HG03066 (cell line): ENCODE measurements around the gene ATP2B3.

Experiments
- ATAC-seq: cut with Tn5 transposase; IDR thresholded peaks from one replicate; pipeline ENCODE4 v1.9.1; 2021; ENCODE audit warnings: low read depth; ENCODE audit not compliant: unreplicated experiment

Gene ATP2B3

DNA sequence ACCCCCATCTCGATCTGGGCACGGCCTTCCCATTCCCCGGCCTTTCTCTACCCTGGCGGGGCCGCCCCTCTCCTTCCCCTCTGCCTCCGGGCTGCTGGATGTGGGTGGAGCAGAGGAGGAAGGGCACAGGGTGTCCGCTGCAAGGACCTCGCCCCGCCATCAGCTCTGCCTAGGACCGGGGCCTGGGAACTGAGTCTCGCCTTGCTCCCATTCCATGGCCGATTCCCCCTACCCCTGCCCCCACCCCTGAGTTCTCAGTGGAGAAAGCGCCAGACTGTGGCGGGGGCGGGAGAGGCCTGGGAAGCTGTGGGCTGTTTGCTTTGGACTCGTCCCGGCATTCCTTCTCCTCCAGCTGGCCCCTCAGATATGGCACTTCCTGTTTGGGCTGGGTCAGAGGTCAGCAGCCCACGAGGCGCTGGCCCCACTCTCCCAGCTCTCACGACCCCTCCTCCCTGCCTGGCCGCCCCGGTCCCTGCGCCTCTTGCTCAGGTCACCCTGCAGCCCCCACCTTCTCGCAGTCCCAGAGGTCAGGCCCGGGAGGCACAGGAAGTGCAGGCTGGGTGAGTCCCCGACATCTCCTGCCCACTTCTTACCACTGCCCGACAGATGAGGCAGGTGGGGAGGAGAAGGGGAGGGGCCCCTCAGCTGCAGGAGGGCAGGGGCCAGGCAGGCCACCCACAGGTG, 29.1 kb upstream of the ATP2B3 start:
- ATAC-seq, result no peak

DNA sequence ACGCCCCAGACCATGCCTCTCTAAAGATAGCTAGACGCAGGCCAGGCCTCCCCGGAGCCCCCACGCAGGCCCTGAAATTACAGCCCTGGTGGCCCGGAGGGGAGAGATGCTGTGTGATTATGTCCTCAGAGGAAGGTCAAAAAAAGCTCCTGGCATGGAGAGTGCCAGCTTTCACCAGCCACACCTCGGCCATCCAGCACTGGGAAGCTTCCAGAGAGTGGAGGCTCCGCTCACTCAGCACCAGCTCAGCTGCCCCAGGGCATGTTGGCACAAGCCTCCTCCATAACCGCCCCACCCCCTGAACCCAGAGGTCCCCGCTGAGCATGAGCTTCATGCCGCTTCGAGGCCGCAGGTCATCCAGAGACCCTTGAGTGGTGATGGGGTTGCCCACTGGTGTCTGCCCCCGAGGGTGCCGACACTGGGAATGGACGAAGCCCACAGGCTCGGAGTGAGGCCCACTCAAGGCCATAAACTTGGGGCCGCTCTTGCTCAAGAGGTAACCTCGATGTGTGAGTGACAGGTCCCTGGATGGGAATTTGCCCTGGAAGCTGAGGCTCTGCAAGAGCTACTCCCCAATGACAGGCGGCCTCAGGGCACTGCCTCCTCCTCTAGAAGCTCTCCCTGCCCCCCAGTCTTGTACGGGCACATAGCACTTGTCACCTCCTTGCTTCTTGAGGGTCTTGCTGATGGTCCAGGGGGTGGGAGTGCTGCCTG, 27.1 kb upstream of the ATP2B3 start:
- ATAC-seq, result no peak

DNA sequence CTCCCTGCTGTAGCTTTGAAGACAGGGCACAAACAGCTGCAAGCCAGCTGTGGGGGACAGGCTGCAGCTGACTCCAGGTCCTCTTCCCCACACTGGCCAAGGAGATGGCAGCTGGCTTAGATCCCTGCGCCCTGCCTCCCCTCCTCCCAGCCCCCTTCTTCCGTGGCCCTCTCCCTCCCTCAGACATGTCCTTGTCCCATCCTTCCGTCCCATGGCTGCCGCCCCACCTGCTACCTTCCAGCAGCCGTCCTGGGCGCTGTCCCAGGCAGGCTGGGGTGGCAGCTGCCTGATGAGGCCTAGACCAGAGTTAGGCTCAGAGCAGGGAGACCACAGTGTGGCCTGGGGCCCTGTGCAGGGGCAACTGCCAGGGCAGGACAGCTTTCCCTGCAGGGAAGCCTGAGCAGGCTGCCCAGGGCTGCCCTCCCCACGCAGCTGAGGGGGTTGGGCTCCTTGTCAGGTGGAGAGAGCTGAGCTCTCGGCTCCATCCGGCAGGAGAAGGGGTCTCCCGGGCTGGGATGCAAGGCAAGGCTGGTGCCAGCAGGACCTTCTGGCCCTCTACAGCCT, 26.0 kb upstream of the ATP2B3 start:
- no peak for ATAC-seq

DNA sequence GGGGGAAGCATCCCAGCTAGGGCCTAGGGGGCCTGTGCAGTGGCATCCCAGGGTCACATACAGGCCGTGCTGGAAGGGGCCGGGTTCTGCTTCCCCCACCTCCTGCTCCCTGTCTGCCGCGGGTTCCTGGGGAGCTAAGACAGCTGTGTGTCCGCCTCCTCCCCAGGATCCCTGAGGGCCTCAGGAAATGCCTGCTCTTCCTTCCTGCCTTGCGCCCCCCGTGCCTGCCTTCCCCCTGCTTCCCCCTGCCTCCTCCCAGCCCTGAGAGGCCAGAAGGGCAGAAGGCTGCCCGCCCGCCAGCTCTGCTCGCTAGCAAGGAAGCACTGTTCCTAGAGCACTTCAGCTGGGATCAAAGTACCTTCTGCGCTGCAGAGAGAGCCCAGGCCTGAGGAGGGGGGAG, 25.5 kb upstream of the ATP2B3 start:
- no peak for ATAC-seq

DNA sequence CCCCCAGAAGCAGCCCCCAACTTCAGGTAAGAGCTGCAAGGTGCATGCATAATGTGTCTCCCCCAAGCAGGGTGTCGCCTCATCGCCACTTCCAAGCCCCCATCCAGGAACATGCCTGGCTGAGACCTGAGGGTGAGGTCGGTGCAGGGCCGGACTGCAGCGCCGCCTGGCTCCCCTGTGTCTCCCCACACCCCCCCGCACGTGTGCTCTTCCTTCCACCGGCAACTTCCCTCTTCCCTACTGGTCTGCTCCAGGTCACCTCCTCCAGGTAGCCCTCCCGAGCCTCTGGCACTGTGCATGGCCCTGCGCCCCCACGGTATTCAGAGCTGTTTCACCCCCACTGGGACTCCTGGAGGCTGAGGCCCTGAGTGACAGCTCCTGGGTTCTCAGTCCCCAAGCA, 24.9 kb upstream of the ATP2B3 start:
- ATAC-seq, result no peak

DNA sequence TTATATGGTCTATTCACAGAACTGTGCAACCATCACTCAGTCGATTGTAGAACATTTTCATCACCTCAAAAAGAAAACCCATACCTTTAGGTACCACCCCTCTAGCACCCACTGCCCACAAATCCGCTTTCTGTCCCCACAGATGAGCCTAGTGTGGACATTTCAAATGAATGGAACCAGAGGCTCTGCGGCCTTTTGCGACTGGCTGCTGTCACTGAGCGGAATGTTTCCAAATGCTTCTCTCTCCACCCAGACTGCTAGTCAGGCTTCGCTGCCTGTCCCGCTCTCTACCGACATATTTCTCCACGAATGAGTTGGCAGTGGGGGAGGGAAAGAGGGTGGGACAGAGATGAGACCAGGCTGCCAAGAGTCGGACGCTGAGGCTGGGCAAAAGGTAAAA, 24.4 kb upstream of the ATP2B3 start:
- ATAC-seq, result no peak

DNA sequence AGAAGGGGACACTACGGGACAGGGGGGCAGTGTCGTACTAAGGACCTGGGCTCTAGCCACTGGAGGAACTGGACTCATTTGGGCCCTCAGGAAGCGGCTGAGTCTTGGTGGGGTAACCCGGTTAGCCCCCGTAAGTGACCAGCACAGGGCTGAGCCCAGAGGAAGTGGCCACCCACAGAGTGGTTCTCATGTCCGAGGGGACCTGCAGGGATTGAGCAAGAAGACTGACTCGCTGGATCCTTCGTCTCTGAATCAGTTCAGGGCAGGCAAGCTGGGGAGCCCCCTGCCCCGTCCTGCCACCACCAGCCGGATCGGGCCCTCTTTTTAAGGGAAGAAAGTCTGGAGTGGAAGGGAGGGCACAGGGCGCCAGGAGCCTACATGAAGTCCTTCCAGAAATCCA, 23.4 kb upstream of the ATP2B3 start:
- ATAC-seq, result no peak

DNA sequence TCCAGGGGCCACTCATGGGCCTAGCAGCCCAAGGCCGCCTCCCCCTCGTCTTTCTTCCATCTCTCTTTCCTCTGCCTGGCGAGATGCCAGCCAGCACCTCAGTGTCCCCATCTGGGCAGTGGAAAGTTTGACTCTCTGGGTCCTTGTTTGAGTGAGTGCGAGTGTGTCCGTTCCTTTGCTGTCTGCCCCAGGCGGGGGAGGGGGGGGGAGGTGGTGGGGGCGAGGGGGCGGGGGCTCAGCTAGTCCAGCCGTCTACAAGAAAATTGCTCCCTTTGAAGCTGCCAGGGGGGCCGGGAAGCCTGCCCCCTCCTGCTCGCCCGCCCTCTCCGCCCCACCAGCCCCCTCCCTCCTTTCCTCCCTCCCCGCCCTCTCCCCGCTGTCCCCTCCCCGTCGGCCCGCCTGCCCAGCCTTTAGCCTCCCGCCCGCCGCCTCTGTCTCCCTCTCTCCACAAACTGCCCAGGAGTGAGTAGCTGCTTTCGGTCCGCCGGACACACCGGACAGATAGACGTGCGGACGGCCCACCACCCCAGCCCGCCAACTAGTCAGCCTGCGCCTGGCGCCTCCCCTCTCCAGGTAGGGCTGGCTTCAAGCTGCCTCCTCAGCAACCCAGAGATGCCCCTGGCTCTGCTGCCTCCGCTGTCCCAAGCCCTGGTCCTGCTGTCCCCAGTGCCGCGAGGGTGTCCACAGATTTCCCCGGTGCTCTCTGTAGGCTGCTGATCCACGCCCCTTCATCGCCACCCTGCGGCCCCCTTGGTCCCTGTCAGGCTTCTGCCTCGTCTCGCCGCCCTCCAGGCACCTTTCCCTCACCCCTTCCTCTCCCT, 22.7 kb upstream of the ATP2B3 start, which contains the start of gene BGN:
Gene BGN, plus strand, starts transcription at position 440 of the 821 bp plus-strand sequence. CDS start 9,652 bp downstream, outside the sequence.
- no peak for ATAC-seq

DNA sequence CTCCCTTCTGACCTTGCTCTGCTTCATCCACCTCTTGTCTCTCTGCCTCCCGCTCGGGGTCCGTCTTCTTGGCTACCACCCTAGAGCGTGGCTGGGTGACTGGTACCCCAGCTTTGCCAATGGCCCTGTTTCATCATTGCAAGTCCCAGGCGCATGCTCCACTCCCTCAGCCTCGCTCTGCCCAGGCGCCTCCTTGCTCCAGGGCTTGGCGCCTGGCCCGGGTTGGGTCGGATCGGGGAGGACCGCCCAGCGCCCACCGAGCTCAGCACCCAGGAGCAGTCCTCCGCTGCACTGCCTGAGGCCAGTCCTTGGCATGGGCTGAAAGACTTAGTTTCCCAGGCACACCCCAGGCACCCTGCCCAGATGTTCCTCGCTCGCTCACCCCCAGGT, 22.1 kb upstream of the ATP2B3 start:
- no peak for ATAC-seq

DNA sequence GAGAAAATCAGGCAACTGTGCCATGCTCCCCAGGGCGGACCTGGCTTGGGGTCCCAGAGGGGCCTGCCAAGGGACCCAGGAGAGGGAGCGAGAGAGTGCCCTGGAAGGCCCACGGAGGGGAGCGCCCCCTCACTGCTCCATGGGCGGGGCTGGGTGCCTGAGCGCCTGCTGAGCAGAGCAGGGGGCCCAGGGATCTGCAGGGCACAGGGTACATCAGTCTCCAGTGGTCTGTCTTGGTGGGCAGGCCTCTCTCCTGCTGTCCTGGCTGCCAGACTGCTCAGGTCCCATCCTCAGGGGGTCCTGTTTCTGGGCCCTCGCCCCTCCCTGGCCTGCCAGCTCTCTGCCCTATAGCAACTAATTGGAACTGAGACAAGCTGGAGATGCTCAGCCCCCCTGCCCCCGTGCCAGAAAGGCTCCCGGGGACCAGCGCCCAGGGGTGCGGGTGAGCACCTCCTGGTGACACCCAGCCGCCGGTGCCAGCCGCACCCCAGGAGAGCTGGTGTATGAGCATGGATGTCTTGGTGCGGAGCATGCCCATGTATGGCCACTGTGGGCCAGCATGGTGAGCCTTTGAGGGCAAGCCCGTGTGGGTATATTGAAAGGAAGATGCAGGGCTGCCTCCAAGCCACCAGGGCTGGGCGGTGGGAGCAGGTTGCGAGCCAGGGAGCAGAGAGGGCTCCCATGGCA, 21.4 kb upstream of the ATP2B3 start:
- ATAC-seq, result no peak

DNA sequence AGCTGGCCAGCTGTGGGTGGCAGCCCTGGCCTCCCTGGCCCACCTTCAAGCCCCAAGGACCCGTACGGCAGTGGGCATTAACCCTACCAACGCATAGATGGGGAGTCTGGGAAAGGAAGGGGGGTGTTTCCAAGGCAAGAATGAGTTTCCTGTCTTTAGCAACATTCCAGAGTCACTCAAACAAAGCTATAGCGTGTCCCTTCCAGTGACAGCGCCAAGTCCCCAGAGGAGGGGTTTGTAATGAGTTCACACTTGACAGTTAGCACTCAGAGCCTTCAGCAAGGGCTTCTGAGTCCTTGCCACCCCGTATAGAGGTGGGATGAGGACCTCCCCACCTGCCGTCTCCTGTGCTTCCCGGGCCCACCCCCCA, 20.9 kb upstream of the ATP2B3 start:
- no peak for ATAC-seq

DNA sequence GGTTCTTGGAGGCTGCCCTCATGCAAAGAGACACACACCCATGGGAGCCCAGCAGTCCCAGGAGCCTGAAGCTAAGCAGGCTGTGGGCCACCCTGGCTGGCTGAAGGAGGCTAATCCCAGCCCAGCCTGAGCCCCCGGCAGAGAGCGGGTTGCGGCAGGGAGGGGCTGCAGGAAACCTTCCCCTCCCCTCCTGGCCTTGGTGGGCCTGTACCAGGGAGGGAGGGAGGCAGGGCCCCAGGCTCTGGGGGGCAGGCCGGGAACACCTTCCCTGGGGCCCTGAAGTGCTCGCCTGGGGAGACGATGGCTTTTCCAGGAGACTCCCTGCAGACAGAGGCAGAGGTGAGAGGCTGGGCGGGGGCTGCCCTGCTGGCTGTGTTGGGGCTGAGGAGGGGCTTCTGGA, 19.0 kb upstream of the ATP2B3 start:
- ATAC-seq, result no peak

DNA sequence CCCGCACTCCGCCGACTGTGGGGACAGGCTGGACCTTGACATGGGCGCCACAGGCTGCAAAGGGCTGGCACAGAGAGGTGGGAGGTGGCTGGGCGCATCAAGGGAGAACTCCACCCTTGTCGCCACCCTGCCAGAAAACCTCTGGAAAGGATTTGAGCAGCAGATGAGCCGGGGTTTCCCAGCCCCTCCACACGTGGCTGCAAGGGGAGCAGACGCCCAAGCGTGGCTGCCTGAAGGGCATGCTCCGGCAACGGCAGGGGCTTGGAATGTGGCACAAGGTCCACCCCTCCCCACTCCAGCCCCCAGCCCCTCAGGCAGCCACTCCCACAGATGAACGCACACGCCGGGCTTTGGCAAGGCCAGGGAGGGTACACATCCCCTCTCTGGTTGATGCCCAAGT, 18.1 kb upstream of the ATP2B3 start:
- no peak for ATAC-seq

DNA sequence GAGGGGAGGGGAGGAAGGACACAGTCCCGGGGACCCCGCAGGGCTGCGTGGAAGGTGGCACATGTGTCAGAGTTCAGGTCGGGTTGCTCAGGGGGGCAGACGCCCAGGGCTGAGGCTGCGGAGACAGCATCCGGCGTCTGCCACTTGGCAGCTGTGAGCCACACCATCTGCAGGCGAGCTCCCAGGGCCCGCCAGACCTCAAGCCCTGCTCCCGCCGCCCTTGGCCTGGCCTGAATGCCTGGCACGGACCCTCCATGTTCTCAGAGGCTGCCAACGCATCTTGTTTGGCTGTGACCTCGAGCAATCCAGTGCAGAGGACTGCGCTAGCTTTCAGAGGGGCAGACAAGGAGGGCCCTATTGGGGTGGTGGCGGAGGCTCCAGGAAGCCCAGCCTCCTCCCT, 17.6 kb upstream of the ATP2B3 start:
- no peak for ATAC-seq

DNA sequence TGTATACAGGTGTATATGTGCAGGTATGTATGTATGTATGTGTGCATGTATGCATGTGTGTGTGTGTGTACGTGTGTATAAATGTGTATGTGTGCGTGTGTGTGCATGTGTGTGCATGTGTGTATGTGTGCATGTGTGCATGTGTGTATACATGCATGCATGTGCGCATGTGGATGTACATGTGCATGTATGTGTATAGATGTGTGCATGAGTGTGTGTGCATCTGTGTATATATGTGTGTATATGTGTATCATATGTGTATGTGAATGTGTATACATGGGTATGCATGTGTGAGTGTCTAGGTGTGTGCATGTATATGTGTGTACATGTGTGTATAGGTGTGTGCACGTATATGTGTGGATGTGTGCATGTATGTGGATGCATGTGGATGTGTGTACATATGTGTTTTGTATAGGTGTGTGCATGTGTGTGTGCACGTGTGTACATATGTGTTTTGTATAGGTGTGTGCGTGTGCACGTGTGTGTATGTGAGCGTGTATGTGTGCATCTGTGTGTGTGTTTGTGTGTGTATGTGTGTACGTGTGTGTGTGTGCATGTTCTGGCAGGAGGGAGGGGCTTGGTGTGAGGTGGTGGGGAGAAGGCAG, 16.7 kb upstream of the ATP2B3 start:
- no peak for ATAC-seq

DNA sequence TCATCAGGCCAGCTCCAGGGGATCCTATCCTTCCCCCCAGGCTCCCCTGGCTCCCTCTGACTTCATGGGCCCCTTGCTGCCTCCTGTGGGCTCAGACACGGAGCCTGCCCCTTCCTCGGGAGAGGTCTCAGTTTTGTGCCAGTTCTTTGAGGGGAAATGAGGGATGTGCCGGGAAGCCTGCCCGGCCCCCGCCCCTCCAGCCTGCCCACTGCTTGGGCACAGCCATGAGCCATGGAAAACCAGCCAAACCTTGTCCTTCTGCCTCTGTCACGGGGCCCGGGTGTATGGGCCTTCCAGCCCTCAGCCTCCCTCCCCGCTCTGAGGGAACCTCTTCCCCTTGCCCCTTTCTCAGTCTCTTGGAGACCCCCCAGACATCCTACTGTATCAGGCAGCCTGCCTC, 15.9 kb upstream of the ATP2B3 start:
- ATAC-seq, result no peak

DNA sequence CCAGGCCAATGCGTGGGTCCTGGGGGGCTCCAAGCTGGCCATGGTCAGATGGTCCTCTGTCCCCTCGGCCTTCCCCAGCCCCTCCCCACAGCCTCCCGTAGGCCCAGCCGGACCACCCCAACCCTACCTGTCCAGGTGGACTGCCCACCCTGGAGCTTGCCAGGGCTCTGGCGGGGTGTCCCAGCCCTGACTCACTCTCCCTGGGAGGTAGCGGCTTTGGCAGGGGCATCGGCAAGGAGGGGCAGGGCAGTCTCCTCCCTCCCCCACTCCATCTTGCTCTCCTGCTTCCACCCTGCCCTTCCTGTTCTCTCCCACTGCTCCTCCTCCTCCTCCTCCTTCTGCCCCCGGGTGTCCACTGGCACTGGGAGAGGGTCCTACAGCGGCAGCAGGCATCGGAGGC, 15.3 kb upstream of the ATP2B3 start:
- ATAC-seq, result no peak

DNA sequence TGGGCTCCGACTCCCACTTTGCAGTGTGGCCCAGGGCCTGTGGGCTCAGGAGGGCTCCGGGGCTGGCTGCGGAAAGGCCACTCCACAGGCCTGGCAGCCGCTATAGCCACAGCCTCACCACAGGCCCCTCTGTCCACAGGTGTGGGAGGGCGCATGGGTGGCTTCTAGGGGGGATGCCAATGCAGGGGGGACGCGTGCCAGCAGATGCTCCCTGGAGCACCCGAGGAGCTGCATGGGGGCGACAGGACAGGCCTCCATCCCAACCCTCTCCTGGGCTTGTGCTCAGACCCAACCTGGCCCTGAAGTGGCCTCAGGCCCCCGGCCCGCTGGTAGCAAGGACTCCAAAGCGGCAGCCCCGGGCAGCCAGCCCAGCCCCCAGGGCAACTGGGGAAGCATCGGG, 14.6 kb upstream of the ATP2B3 start:
- ATAC-seq, result no peak

DNA sequence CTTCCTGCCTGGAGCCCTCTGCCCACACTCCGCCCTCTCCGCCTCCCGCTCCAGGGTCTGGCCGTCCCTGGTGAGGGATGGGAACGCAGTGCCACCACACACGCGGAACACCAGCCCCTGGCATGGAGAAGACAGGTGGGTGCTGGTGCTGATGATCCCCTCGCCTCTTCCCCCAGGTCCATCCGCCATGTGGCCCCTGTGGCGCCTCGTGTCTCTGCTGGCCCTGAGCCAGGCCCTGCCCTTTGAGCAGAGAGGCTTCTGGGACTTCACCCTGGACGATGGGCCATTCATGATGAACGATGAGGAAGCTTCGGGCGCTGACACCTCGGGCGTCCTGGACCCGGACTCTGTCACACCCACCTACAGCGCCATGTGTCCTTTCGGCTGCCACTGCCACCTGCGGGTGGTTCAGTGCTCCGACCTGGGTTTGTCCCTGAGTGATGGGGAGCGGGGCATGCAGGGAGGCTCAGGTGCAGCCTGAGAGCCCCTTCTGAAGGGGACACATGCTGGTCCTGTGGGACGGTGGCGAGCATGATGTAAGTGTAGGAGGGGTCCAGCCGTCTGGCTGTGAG, 12.9 kb upstream of the ATP2B3 start:
- ATAC-seq, result no peak

DNA sequence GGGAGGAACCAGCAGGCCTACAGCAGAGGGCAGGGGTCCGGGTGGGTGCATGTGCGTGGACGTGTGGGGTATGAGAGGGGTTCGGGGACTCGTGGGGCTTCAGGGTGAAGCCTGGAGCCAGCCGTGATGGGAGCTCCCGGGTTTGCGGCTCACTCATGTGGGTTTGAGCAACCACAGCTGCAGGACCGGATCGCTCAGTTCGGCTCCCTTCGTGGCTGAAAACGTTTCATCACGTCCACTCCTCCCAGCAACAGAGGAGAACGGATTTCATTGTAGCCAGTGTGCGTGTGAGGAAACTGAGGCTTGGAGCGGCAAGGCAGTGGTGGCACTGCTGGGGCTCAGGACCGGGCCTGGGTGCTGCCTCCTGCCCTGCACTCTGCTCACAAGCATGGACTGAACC, 12.1 kb upstream of the ATP2B3 start:
- no peak for ATAC-seq
